Caco-2 (cell line): Measurements from ENCODE around the gene GPATCH8. TPM values are rescaled to one million over a fixed set of nuclear protein-coding genes. Genes with fewer than 3 reads are reported as not detected.

Source experiments
- BruUV-seq: library from RNA; stranded (reverse); fragments of 400-500 nt; replicated peaks from 2 replicates; lab custom pipeline; 2021; lab: Mats Ljungman, UMichigan
- CTCF ChIA-PET: fragments of 300-600 bp; sonication (Branson Sonifier 250); formaldehyde crosslinking; loops from one replicate; lab custom pipeline; 2022; ENCODE audit warnings: antibody characterized with exemption; lab: Charles Lee
- POLR2A ChIA-PET: fragments of 300-600 bp; sonication (Branson Sonifier 250); formaldehyde crosslinking; loops from one replicate; lab custom pipeline; 2022; ENCODE audit warnings: antibody characterized with exemption; lab: Charles Lee
- DNase-seq, 2 experiments: peaks; one replicate each; pipeline versions ENCODE4 v3.0.0 to v3.0.0-alpha.2; 2020 to 2022
- H3K27me3 ChIP-seq: replicated peaks from 2 replicates; pipeline ENCODE4 v1.6.0; 2011; ENCODE audit warnings: low read length; ENCODE audit not compliant: control insufficient read depth, insufficient read depth
- H3K36me3 ChIP-seq: 2 replicates; pipeline ENCODE4 v1.5.1; 2011; ENCODE audit warnings: low read length; ENCODE audit not compliant: control insufficient read depth, insufficient read depth
- H3K4me1 ChIP-seq: fragments of 250-450 bp; sonication (Bioruptor Pico); 2 replicates; pipeline ENCODE4 v1.5.1; 2020; ENCODE audit warnings: mild to moderate bottlenecking
- H3K4me3 ChIP-seq: 2 replicates; pipeline ENCODE4 v1.5.1; 2011; ENCODE audit warnings: low read depth, mild to moderate bottlenecking, control low read depth, low read length
- H3K9me3 ChIP-seq: fragments of 250-450 bp; sonication (Bioruptor Pico); 2 replicates; pipeline ENCODE4 v1.5.1; 2020; ENCODE audit warnings: mild to moderate bottlenecking, moderate library complexity
- H3K27ac Mint-ChIP-seq: one replicate; pipeline ENCODE4 v1.8.0; 2022; ENCODE audit warnings: mixed read lengths; ENCODE audit not compliant: unreplicated experiment
- H3K27me3 Mint-ChIP-seq: one replicate; pipeline ENCODE4 v1.8.0; 2022; ENCODE audit warnings: mixed read lengths; ENCODE audit not compliant: insufficient read depth, unreplicated experiment
- H3K36me3 Mint-ChIP-seq: one replicate; pipeline ENCODE4 v1.8.0; 2022; ENCODE audit warnings: mild to moderate bottlenecking, mixed read lengths; ENCODE audit not compliant: insufficient read depth, unreplicated experiment
- H3K4me1 Mint-ChIP-seq: one replicate; pipeline ENCODE4 v1.8.0; 2022; ENCODE audit warnings: low read depth, mixed read lengths; ENCODE audit not compliant: unreplicated experiment
- H3K4me3 Mint-ChIP-seq: one replicate; pipeline ENCODE4 v1.8.0; 2022; ENCODE audit warnings: mild to moderate bottlenecking, moderate library complexity, mixed read lengths; ENCODE audit not compliant: unreplicated experiment
- H3K9me3 Mint-ChIP-seq: one replicate; pipeline ENCODE4 v1.8.0; 2022; ENCODE audit warnings: mixed read lengths; ENCODE audit not compliant: unreplicated experiment
- intact Hi-C: fragments of 100-400 bp; cut with micrococcal nuclease; formaldehyde crosslinking; loops from one replicate; pipeline ENCODE4 v1.10.0; 2022; ENCODE audit not compliant: unreplicated experiment
- total RNA-seq: library from RNA; stranded (reverse); gene quantifications from 2 replicates; pipeline ENCODE4 v1.2.3, GENCODE V29; 2022
- TF ChIP-seq, protein P1 (sequence below), 2 experiments: fragments of 200-600 bp in 1 of 2; IDR thresholded peaks; 1 replicate in 1 of 2; 2 replicates in 1 of 2; pipeline versions ENCODE4 v1.5.1 to v1.8.0; 2011 to 2022; ENCODE audit warnings: antibody characterized with exemption in 1 of 2, control low read depth in 1 of 2, inconsistent platforms in 1 of 2, low read depth in 1 of 2, low read length in 1 of 2, mild to moderate bottlenecking in 1 of 2, moderate library complexity in 1 of 2; ENCODE audit not compliant: insufficient read depth in 1 of 2, severe bottlenecking in 1 of 2, unreplicated experiment in 1 of 2

GPATCH8 gene
- total RNA-seq, 1 experiment from 2014 or later: 53.4 TPM

DNA sequence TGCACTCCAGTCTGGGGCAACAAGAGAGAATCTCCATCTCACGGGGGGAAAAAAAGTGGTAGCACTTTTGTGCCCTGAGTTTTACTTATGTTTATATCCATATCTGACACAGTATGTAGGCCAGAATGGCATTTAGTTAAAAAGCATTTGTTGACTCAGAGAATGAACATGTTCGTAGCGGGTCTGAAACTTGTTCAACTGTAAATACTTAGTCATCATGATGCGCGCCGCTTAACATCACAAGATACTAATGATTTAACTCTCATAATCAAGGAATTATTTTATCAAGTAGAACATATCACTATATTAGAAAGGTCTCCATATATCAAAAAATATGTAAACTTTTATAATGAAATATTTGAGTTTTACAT is 58.5 kb downstream of the GPATCH8 start:
- BruUV-seq: no TSS peak
- H3K27me3 ChIP-seq: no peaks in the 10 kb centered on the region
- no peaks in the 10 kb centered on the region for H3K36me3 ChIP-seq
- no peak overlapping the region for H3K4me3 Mint-ChIP-seq
- ChIA-PET POLR2A (interaction anchor here (0.5 kb wide), 1 partner anchor 260 kb away, joined by 3 read pairs; no protein-coding TSS in a partner anchor), CTCF (no interaction called here)
- H3K9me3 Mint-ChIP-seq: no peaks in the 10 kb centered on the region
- H3K27ac Mint-ChIP-seq: no peak overlapping the region
- no peak overlapping the region for H3K4me3 ChIP-seq
- no peaks in the 10 kb centered on the region for H3K4me1 ChIP-seq
- H3K36me3 Mint-ChIP-seq: peaks cover 22% of the 10 kb centered on the region
- H3K9me3 ChIP-seq: no peaks in the 10 kb centered on the region
- no peak for DNase-seq
- TF ChIP-seq, protein P1, sequence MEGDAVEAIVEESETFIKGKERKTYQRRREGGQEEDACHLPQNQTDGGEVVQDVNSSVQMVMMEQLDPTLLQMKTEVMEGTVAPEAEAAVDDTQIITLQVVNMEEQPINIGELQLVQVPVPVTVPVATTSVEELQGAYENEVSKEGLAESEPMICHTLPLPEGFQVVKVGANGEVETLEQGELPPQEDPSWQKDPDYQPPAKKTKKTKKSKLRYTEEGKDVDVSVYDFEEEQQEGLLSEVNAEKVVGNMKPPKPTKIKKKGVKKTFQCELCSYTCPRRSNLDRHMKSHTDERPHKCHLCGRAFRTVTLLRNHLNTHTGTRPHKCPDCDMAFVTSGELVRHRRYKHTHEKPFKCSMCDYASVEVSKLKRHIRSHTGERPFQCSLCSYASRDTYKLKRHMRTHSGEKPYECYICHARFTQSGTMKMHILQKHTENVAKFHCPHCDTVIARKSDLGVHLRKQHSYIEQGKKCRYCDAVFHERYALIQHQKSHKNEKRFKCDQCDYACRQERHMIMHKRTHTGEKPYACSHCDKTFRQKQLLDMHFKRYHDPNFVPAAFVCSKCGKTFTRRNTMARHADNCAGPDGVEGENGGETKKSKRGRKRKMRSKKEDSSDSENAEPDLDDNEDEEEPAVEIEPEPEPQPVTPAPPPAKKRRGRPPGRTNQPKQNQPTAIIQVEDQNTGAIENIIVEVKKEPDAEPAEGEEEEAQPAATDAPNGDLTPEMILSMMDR (IDR thresholded peaks at IDR 0.05; ENCODE audit: insufficient read depth in 1 of 2, low read depth in 1 of 2, low read length in 1 of 2, severe bottlenecking in 1 of 2, unreplicated experiment in 1 of 2): no peak
- intact Hi-C loops: loop anchor here (1.0 kb wide), 1 partner anchor 79 kb away; no protein-coding TSS in a partner anchor
- no peaks in the 10 kb centered on the region for H3K27me3 Mint-ChIP-seq
- H3K4me1 Mint-ChIP-seq: no peaks in the 10 kb centered on the region

DNA sequence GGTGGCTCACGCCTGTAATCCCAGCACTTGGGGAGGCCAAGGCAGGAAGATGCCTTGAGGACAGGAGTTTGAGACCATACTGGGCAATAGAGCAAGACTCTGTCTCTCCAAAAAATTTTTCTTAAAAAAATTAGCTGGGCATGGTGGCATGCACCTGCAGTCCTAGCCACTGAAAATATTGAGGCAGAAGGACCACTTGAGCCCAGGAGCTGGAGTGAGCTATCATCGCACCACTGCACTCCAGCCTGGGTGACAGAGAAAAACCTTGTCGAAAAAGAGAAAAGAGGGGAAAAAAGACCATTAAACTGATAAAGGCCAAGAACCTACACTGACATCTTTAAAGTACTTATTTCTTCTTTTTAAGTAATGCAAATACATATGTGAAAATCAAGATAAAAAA is 60.4 kb downstream of the GPATCH8 start:
- H3K4me3 ChIP-seq: no peak overlapping the region
- no peak for DNase-seq
- BruUV-seq: no TSS peak
- no peaks in the 10 kb centered on the region for H3K27me3 ChIP-seq
- no peak overlapping the region for H3K4me3 Mint-ChIP-seq
- H3K9me3 ChIP-seq: no peaks in the 10 kb centered on the region
- TF ChIP-seq, protein P1 (IDR thresholded peaks at IDR 0.05; ENCODE audit: insufficient read depth in 1 of 2, low read depth in 1 of 2, low read length in 1 of 2, severe bottlenecking in 1 of 2, unreplicated experiment in 1 of 2): no peak
- H3K4me1 Mint-ChIP-seq: no peaks in the 10 kb centered on the region
- ChIA-PET CTCF (interaction anchor here (0.9 kb wide), 1 partner anchor 9 kb away, joined by 6 read pairs; no protein-coding TSS in a partner anchor), POLR2A (no interaction called here)
- no peaks in the 10 kb centered on the region for H3K36me3 ChIP-seq
- no peaks in the 10 kb centered on the region for H3K4me1 ChIP-seq
- no peaks in the 10 kb centered on the region for H3K9me3 Mint-ChIP-seq
- H3K27me3 Mint-ChIP-seq: no peaks in the 10 kb centered on the region
- intact Hi-C loops: no loop called here
- no peak overlapping the region for H3K27ac Mint-ChIP-seq
- H3K36me3 Mint-ChIP-seq: peaks cover 22% of the 10 kb centered on the region

DNA sequence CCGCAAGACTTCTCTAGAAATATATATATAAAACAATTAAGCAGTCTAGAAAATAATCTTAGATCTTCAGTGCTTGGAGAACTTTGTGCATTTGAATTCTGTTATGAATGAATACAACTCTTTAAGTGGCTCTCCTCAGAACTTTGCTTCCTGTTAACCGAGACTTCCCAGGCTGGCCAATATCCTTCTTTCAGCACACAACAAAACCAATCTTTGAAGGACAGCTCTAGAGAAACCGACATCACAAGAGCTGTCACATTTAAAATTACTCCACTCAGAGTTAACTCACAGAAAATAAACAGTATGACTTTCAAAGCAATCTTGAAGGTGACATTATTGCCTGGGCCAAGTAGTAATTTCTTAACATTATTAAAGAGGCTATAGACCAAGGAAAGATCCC is 64.0 kb downstream of the GPATCH8 start:
- intact Hi-C loops: no loop called here
- Histone ChIP-seq H3K36me3 (no peaks in the 10 kb centered on the region), H3K4me1 (no peaks in the 10 kb centered on the region), H3K27me3 (no peaks in the 10 kb centered on the region), H3K9me3 (no peaks in the 10 kb centered on the region), H3K4me3 (no peak overlapping the region)
- no peaks in the 10 kb centered on the region for H3K27me3 Mint-ChIP-seq
- no peaks in the 10 kb centered on the region for H3K9me3 Mint-ChIP-seq
- DNase-seq: no peak
- TF ChIP-seq, protein P1 (IDR thresholded peaks at IDR 0.05; ENCODE audit: insufficient read depth in 1 of 2, low read depth in 1 of 2, low read length in 1 of 2, severe bottlenecking in 1 of 2, unreplicated experiment in 1 of 2): no peak
- H3K4me1 Mint-ChIP-seq: no peaks in the 10 kb centered on the region
- no TSS peak for BruUV-seq
- POLR2A ChIA-PET: no interaction called here
- no peak overlapping the region for H3K27ac Mint-ChIP-seq
- peaks cover 26% of the 10 kb centered on the region for H3K36me3 Mint-ChIP-seq
- CTCF ChIA-PET: no interaction called here
- no peak overlapping the region for H3K4me3 Mint-ChIP-seq
